Measurements from ENCODE around the gene UNC5C.

- no peak for TF ChIP-seq POLR2A (IDR thresholded peaks at IDR 0.05; ENCODE audit: low read length)
- TF ChIP-seq GATA1 (IDR thresholded peaks at IDR 0.05; ENCODE audit: low read depth, low read length), result no peak
Measured at GRCh38 chr4:95544113-95545103, 4.4 kb downstream of the UNC5C start.

All from erythroblast (primary cell).